KMS-11 (cell line): Measurements from ENCODE around the gene DHX38.
"Not testable (repeated sequence)": the region's sequence is repeated elsewhere in the genome, so short reads cannot be mapped to it uniquely, and the experiment has no call there.

ENCODE experiments used
- H2AFZ ChIP-seq: fragments of 200-600 bp; sonication (generic); 2 replicates; pipeline ENCODE4 v1.6.1; 2016; ENCODE audit warnings: antibody characterized with exemption, mixed run types, low read depth
- H3K27ac ChIP-seq: fragments of 200-600 bp; sonication (generic); 2 replicates; pipeline ENCODE4 v1.6.1; 2016; ENCODE audit warnings: mild to moderate bottlenecking, mixed run types
- H3K27me3 ChIP-seq: fragments of 200-600 bp; sonication (generic); 2 replicates; pipeline ENCODE4 v1.6.1; 2017; ENCODE audit warnings: mild to moderate bottlenecking, low read depth, mixed run types, moderate library complexity; ENCODE audit not compliant: insufficient read depth
- H3K36me3 ChIP-seq: fragments of 200-600 bp; sonication (generic); 2 replicates; pipeline ENCODE4 v1.6.1; 2017; ENCODE audit warnings: mild to moderate bottlenecking, mixed run types; ENCODE audit not compliant: insufficient read depth
- H3K4me1 ChIP-seq: fragments of 200-600 bp; sonication (generic); 2 replicates; pipeline ENCODE4 v1.6.1; 2016; ENCODE audit warnings: mild to moderate bottlenecking, low read depth, mixed run types; ENCODE audit not compliant: poor library complexity, severe bottlenecking
- H3K4me2 ChIP-seq: fragments of 200-600 bp; sonication (generic); 2 replicates; pipeline ENCODE4 v1.7.0; 2016; ENCODE audit warnings: mild to moderate bottlenecking, mixed run types
- H3K4me3 ChIP-seq: fragments of 200-600 bp; sonication (generic); IDR thresholded peaks from 2 replicates; pipeline ENCODE4 v1.6.1; 2017; ENCODE audit warnings: low read depth, low read length, mixed read lengths; ENCODE audit not compliant: insufficient read depth
- H3K79me2 ChIP-seq: fragments of 200-600 bp; sonication (generic); 2 replicates; pipeline ENCODE4 v1.6.1; 2016; ENCODE audit warnings: low read depth, mixed run types; ENCODE audit not compliant: insufficient read depth
- H3K9ac ChIP-seq: fragments of 200-600 bp; sonication (generic); 2 replicates; pipeline ENCODE4 v1.6.1; 2016; ENCODE audit warnings: mild to moderate bottlenecking, mixed run types
- H4K20me1 ChIP-seq: fragments of 200-600 bp; sonication (generic); 2 replicates; pipeline ENCODE4 v1.6.1; 2016; ENCODE audit warnings: mild to moderate bottlenecking, mixed run types; ENCODE audit not compliant: insufficient read depth
- CTCF ChIP-seq: fragments of 200-600 bp; sonication (generic); conservative IDR thresholded peaks from 2 replicates; pipeline ENCODE4 v1.6.1; 2017; ENCODE audit warnings: low read depth, mild to moderate bottlenecking, antibody characterized with exemption, low read length, moderate library complexity, mixed read lengths

The DHX38 gene

GRCh38 chr16:72068930-72069329, 24.7 kb upstream of the DHX38 start:
- no peak overlapping the region for H3K27ac ChIP-seq
- no peaks in the 10 kb centered on the region for H3K36me3 ChIP-seq
- no peaks in the 10 kb centered on the region for H3K79me2 ChIP-seq
- no peak overlapping the region for H3K9ac ChIP-seq
- no peak overlapping the region for H2AFZ ChIP-seq
- H3K4me1 ChIP-seq = no peaks in the 10 kb centered on the region
- H3K4me2 ChIP-seq = no peak overlapping the region
- no peak overlapping the region for H3K4me3 ChIP-seq
- no peaks in the 10 kb centered on the region for H3K27me3 ChIP-seq
- TF ChIP-seq CTCF = no peak
- no peaks in the 10 kb centered on the region for H4K20me1 ChIP-seq

DNA sequence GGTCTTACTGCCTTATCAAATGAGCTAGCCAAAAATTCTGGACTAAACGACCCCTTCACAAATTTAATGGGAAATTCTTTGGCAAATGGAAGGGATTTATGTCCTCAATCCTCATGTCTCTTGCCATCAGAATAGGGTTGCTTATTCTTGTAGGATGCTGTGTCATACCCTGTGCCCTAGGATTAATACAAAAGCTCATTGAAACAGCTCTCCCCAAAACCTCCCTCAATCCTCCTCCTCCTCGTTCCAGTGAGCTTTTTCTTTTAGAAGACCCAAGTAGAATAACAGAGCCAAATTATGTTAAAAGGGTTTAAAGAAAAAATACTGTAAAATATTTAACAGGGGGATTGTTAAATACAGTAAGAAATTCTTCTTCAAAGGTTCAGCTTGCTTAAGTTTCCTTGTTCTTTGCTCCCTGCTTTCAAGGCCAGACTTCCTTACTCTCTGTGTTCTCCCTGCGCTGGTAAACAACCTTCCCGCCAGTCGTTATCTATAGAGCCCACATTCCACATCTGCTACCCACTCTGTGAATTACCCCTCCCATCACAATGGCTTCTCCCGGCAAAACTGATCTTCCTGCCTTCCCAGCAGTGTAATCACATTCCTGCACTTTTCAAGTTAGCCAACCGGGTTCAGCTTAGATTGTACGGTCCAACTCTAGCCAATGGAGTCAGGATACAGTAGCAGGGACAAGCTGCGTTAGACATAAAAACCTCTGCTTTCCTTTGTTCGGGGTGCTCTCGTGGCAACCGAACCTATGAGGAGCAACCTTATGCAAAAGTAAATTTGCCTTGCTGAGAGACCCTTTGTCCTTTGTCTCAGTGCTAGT, 20.9 kb upstream of the DHX38 start:
- Histone ChIP-seq H3K4me3 (no peak overlapping the region), H3K9ac (no peak overlapping the region), H2AFZ (no peak overlapping the region), H3K4me2 (no peak overlapping the region), H3K27ac (no peak overlapping the region), H3K79me2 (no peaks in the 10 kb centered on the region), H3K4me1 (no peaks in the 10 kb centered on the region), H4K20me1 (no peaks in the 10 kb centered on the region), H3K27me3 (no peaks in the 10 kb centered on the region), H3K36me3 (no peaks in the 10 kb centered on the region)
- no peak for TF ChIP-seq CTCF

- Histone ChIP-seq H3K4me2 (no peak overlapping the region), H3K79me2 (no peaks in the 10 kb centered on the region), H3K9ac (no peak overlapping the region), H3K27ac (no peak overlapping the region), H4K20me1 (no peaks in the 10 kb centered on the region), H3K4me3 (no peak overlapping the region), H3K4me1 (no peaks in the 10 kb centered on the region), H2AFZ (no peak overlapping the region), H3K27me3 (no peaks in the 10 kb centered on the region), H3K36me3 (no peaks in the 10 kb centered on the region)
- no peak for TF ChIP-seq CTCF
Measured at GRCh38 chr16:72073560-72074230, 20.0 kb upstream of the DHX38 start.

DNA sequence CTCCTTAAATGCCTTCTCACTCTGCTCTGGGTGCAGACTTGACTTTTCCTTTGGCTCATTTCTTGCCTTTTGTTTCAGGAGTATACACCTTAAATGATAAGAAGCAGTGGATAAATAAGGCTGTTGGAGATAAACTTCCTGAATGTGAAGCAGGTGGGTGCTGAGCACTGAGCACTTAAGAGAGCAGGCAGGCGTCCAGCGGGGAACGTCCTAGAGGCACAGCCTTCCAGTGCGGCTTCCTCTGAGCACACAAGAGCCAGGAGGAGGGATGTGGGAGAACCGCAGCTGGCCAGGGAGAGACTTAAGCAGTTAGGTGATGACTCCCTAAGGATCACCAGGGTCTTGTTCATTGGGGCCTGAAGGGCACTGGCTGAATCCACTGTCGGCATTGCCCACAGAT, 18.6 kb upstream of the DHX38 start:
- not testable (repeated sequence) for H3K9ac ChIP-seq, H4K20me1 ChIP-seq, H3K27me3 ChIP-seq, H3K36me3 ChIP-seq, H3K79me2 ChIP-seq, H3K4me1 ChIP-seq, H3K4me3 ChIP-seq, H2AFZ ChIP-seq, H3K4me2 ChIP-seq, H3K27ac ChIP-seq

DNA sequence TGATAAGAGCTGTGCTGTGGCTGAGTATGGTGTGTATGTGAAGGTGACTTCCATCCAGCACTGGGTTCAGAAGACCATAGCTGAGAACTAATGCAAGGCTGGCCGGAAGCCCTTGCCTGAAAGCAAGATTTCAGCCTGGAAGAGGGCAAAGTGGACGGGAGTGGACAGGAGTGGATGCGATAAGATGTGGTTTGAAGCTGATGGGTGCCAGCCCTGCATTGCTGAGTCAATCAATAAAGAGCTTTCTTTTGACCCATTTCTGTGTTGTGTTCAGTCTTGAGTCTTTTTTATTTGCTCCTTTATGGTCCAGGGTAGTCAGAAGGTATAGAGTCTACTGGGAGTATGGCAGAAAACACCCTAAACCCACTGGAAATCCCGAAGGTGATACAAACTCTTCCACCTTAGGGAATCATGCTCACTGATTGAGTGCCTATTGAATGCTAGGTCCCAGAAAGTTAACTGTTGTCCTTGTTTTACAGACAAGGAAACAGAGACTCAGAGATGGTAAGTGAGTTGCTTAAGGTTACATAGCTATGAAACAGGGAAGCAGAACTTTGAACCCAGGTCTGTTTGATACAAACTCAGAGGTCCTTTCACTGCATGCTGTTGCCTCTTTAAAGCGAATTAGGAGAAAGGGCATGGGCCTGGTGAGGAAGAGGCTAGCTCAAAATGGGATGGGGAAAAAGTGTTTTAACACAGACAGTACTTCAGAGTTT, 16.5 kb upstream of the DHX38 start:
- H2AFZ ChIP-seq, H3K9ac ChIP-seq, H4K20me1 ChIP-seq, H3K36me3 ChIP-seq, H3K4me1 ChIP-seq, H3K79me2 ChIP-seq, H3K4me3 ChIP-seq, H3K27me3 ChIP-seq, H3K27ac ChIP-seq, H3K4me2 ChIP-seq: not testable (repeated sequence)
